ENCODE data around the gene TMEM107.

- TF ChIP-seq ZSCAN4 (tag by site-specific recombination; IDR thresholded peaks at IDR 0.05) (no peak), CTCF (tag by site-specific recombination; IDR thresholded peaks at IDR 0.05) (no peak), REST (tag by site-specific recombination; IDR thresholded peaks at IDR 0.05) (no peak), MYNN (tag by site-specific recombination; IDR thresholded peaks at IDR 0.05; ENCODE audit: borderline replicate concordance) (no peak), ZNF24 (tag by site-specific recombination; IDR thresholded peaks at IDR 0.05) (no peak), KLF9 (tag by site-specific recombination; IDR thresholded peaks at IDR 0.05; ENCODE audit: low read depth) (no peak), ZNF792 (tag by site-specific recombination; IDR thresholded peaks at IDR 0.05) (no peak), ZNF335 (tag by site-specific recombination; conservative IDR thresholded peaks at IDR 0.05) (no peak), ZBTB44 (tag by site-specific recombination; IDR thresholded peaks at IDR 0.05) (no peak), ZNF16 (tag by site-specific recombination; IDR thresholded peaks at IDR 0.05; ENCODE audit: low read depth) (no peak), ZNF473 (tag by site-specific recombination; IDR thresholded peaks at IDR 0.05) (no peak)
These were observed 16.5 kb downstream of the TMEM107 start for GRCh38 chr17:8159459-8160223.
